HTERT RPE-1 (cell line): ENCODE measurements around the gene PLEKHF1.

Experiments
- in situ Hi-C: fragments of 300-500 bp; cut with MboI; formaldehyde crosslinking; loops from 4 replicates; pipeline ENCODE4 v1.14.3; 2020; ENCODE audit warnings: low sequenced_read_pairs

PLEKHF1 gene

GRCh38 chr19:29634423-29635130, 30.7 kb upstream of the PLEKHF1 start:
- in situ Hi-C loops = no loop called here

GRCh38 chr19:29635963-29636362, 29.3 kb upstream of the PLEKHF1 start:
- in situ Hi-C loops = no loop called here

GRCh38 chr19:29636553-29637360, 28.5 kb upstream of the PLEKHF1 start:
- in situ Hi-C loops = no loop called here

GRCh38 chr19:29639086-29639485, 26.2 kb upstream of the PLEKHF1 start:
- in situ Hi-C loops = no loop called here

- in situ Hi-C loops = no loop called here
These were observed 25.0 kb upstream of the PLEKHF1 start for GRCh38 chr19:29640231-29640630.

- in situ Hi-C loops = no loop called here
These were observed 23.7 kb upstream of the PLEKHF1 start for GRCh38 chr19:29641597-29641996.

- in situ Hi-C loops = no loop called here
These were observed 21.8 kb upstream of the PLEKHF1 start for GRCh38 chr19:29643361-29643935.

GRCh38 chr19:29644210-29644609, 21.1 kb upstream of the PLEKHF1 start:
- in situ Hi-C loops = no loop called here

GRCh38 chr19:29645491-29645867, 19.8 kb upstream of the PLEKHF1 start:
- in situ Hi-C loops = no loop called here

- in situ Hi-C loops = no loop called here
These were observed 19.4 kb upstream of the PLEKHF1 start for GRCh38 chr19:29645911-29646310.

GRCh38 chr19:29650772-29651387, 14.4 kb upstream of the PLEKHF1 start:
- in situ Hi-C loops = no loop called here

- in situ Hi-C loops = no loop called here
These were observed 13.5 kb upstream of the PLEKHF1 start for GRCh38 chr19:29651622-29652394.

GRCh38 chr19:29653398-29653797, 11.9 kb upstream of the PLEKHF1 start:
- in situ Hi-C loops = no loop called here

- in situ Hi-C loops = no loop called here
These were observed 9.5 kb upstream of the PLEKHF1 start for GRCh38 chr19:29655648-29656335.

GRCh38 chr19:29658221-29658991, 6.9 kb upstream of the PLEKHF1 start:
- in situ Hi-C loops = no loop called here

GRCh38 chr19:29660835-29661234, 4.4 kb upstream of the PLEKHF1 start:
- in situ Hi-C loops = no loop called here

- in situ Hi-C loops = no loop called here
These were observed 3.0 kb upstream of the PLEKHF1 start for GRCh38 chr19:29662278-29662603.

- in situ Hi-C loops = no loop called here
These were observed 2.5 kb upstream of the PLEKHF1 start for GRCh38 chr19:29662604-29663404.
